ENCODE data around the gene BMP2K.
A peak's percentile ranks its signal among the peaks of the same experiment; 100 is the strongest.

Gene BMP2K

DNA sequence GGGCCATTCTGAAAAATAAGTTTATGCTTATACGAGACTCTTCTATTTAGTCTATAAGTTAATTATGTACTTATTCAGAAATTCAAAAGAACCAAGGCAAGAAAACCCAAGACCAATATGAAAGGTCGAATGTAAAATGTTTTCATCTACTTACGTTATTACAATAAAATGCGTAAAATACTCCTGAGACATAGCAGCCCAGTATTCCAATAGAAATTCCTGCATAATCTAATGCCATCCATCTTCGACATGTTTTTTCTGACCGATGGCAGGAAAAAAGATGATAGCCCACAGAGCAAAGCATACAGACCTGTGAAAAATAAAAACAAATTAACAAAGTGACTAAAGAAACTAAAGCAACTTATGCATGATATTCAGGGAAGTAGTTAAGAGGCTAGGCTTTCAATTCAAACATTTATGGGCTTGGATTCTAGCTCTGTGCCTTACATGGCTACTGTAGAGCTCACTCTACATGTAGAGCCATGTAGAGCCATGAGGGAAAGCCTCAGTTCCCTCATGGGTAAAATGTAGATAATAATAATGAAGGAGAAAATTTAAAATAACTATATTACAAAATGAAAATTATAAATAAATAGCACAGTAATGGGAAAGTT lies 154.0 kb downstream of the BMP2K start:
- DNase-seq (ENCODE audit: low spot score), result no peak

DNA sequence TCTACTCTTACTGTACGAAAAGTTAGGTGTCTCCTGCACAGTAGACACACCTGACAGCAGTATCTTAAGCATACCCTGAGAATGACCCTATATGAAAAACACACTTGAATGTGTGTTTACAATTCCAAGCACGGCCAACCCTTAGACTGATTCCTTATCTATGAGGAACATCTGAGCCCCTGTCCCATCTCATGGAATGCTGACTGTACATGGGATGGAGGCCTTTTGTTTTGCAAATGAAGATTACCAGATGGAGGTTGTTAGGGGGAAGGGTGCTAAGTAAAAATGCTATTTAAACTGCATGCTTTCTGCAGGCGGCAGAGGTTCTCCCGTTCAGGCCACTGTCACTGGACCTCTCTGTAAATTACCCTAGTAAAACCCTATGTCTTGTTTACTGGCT lies 160.8 kb downstream of the BMP2K start:
- no peak for DNase-seq (ENCODE audit: low spot score)

- peak; percentile 43 for DNase-seq (ENCODE audit: low spot score)
These were observed 161.7 kb downstream of the BMP2K start for GRCh38 chr4:78937837-78938236.

DNA sequence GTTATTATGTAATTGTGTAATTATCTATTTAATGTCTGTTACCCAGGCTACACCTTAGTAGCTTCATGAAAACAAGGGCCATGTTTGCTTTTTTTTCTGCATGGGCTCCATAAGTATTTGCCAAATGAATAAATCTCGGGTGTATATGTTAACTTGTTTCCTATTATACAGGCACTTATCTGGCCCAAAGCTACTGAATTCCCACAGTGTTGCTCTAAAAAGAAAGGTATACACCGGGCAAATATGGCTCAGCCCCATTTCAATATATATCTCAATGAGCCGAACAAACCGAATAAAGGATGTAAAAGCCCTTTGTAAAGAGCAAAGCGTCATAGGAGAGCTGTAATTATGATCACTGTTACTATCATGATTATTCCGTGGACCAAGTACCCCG lies 162.3 kb downstream of the BMP2K start:
- peak; percentile 37 for DNase-seq (ENCODE audit: low spot score)

DNA sequence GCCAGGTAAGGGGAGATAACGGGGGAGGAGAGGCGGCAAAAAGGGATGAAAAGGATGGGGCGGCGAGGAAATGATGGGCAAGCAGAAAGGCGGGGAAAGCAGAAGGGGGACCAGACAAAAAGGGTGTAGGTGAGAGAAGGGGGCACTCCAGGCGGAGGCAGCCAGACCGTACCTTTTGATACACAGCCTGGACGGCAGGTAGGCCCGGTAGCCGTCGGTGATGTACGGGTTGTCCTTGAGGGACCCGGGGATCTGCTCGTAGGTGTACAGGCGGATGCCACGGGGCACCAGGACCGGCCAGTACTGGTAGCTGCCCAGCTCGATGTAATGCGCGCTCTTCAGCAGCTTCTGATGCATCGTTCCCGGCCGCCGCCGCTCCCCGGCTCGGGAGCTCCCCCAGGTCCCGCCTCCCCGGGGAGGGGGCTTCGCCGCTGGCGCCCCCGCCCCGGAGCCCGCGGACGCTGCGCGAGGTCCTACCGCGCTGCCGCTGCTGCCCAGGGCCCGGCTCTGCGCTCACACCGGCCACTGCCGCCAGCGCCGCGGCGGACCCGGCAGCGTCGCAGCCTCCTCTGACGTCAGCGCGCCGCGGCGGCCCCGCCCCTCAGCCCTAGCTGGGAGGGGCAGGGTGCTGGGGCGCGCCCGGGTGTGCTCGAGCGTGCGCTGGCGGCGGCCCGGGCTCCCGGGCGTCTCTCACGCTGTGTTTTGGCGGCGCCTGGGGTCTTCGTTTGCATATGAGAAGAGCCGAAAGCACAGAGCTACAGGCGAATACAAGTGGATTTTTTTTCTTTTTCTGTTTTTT lies 162.9 kb downstream of the BMP2K start, which contains the start of gene PAQR3:
Gene PAQR3 (minus strand): TSS at position 571 of the 799 bp plus-strand sequence. CDS start 214 bp downstream, at position 357.
- DNase-seq (ENCODE audit: low spot score), result peak; percentile 78

- DNase-seq (ENCODE audit: low spot score), result no peak
These were observed 163.5 kb downstream of the BMP2K start for GRCh38 chr4:78939667-78940008.

- no peak for DNase-seq (ENCODE audit: low spot score)
These were observed 164.6 kb downstream of the BMP2K start for GRCh38 chr4:78940752-78941151.

- no peak for DNase-seq (ENCODE audit: low spot score)
These were observed 168.2 kb downstream of the BMP2K start for GRCh38 chr4:78944381-78944780.

GRCh38 chr4:78945651-78946179 lies 169.6 kb downstream of the BMP2K start:
- DNase-seq (ENCODE audit: low spot score), result no peak

- no peak for DNase-seq (ENCODE audit: low spot score)
These were observed 173.6 kb downstream of the BMP2K start for GRCh38 chr4:78949735-78950134.

DNA sequence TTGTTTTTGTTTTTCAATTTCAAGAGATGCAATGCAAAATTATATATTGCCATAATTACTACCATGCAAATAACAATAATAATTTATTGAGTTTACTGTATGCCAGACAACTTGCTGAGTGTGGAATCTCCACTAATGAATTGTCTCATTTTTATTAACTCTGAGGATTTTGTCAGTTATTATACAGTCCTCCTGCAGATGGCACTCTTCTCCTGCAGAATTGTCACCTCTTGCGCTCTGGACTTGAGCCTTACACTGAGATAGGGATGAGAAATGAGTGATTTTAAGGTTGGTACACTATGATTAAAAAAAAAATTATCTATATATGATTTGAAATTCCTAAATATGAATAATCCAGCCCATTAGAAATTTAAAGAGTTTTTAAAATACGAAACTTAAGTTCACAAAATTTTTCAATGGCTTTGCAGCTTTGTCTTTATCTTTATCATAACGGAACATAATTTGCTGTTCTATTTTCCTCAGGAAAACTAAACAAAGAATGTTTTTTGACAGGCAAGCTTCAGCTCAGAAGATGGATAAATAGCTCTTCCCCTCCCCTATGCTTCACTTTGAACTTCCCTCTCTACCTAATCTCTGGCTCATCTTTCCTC lies 175.8 kb downstream of the BMP2K start:
- DNase-seq (ENCODE audit: low spot score), result peak; percentile 75

DNA sequence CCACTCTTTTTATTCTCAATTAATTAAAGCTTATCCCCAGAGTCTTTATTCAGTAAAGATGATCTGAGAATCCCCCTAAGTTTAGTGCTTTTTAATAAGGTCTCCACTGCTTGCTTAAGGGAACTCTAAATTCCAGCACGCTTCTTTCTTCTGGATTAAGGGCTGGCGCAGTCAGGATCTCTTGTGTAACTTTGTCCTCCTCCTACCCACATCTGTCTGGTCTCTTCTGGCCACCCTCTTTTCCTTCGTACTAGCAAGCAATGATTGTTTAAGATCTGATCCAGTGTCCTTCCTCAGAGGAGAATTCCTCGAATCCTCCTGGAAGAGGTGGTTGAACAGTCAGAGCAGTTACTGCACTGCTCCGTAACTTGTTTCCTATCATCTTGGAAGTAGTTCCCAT lies 177.1 kb downstream of the BMP2K start:
- no peak for DNase-seq (ENCODE audit: low spot score)

DNA sequence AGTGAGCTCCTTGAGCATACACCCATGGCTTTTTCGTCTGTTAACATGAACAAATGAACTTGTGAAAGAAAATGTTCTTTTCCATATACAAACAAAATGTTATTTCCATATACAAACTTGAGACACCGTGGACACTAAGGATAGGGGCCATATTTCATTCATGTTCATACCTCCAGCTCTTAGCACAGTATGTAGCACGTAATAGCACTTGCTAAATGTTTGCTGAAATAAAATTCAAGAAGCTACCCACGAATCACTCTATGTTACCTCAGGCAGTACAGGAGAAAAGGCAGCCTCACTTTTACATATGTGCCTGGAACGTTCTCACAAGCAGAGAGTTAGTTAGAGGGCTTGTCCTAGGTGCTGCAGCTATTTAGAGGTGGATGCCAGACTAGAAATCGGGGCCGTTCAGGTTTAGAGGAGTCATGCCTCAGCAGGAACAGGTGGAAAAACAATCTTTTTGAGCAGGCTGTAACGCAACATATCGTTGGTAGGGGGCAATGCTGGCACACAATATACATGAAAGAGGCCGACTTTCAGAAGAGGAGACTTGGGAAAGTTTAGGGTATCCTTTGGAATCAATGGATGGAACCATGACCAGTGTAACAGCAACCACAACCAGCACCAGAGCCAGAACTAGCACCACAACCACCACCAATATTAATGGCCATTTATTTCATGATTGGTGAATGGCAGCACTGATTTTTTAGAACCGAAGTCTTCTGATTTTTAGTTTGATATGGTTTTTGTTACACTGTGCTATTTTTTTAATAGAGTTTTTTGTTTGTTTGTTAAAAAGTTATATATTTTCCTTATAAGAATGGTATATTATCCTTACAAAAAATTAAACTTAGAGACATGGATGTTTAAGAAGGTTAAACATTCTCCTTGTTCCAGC lies 177.9 kb downstream of the BMP2K start:
- peak; percentile 21 for DNase-seq (ENCODE audit: low spot score)

GRCh38 chr4:78956975-78957374 lies 180.8 kb downstream of the BMP2K start:
- no peak for DNase-seq (ENCODE audit: low spot score)

DNA sequence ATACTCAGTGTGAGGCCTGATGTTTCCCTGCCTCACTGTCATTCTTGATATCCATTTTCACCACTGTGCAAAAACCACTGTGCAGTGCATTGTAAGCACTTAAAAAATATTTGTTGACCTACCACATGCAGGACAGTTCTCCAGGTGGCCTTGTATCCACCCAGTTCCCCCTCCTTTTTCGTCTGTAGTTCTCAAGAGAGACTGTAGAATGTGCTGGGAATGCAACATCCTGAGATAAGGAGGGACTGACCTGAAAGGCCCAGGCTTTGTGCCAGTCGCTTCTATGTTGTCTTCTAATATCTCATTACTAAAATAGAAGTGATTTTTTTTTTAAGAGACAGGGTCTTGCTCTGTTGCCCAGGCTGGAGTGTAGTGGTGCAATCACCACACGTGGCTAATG lies 184.8 kb downstream of the BMP2K start:
- no peak for DNase-seq (ENCODE audit: low spot score)

All from cerebellar cortex (tissue), 1 donor.